Measurements from ENCODE around the gene AAR2. TPM values are rescaled to one million over a fixed set of nuclear protein-coding genes. Genes with fewer than 3 reads are reported as not detected.

AAR2 gene
- total and polyA plus RNA-seq, 8 donors, result 23.1 to 40.0 (median 34.6) TPM

DNA sequence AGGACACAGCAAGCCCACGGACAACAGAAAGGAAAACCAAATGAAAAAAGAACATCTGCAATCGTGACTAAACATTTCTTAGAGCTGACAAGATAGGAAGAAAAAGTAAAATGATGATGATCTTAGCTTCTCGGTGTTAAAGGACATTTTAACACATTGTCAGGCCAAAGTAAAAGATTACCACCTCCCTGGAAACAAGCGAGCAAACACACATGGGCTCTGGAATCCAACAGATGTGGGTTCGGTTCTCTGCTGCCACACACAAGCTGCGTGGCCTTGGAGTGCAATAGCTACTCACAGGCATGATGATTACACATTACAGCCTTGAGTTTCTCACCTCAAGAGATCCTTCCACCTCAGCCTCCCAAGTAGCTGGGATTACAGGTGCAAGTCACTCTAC, 7.5 kb upstream of the AAR2 start:
- ATAC-seq, result no peak
- Histone ChIP-seq H3K9me3 (no peaks in the 10 kb centered on the region), H3K4me1 (no peaks in the 10 kb centered on the region), H3K27ac (no peak overlapping the region), H3K27me3 (no peaks in the 10 kb centered on the region), H3K36me3 (peaks cover 0 to 4% of the 10 kb centered on the region in 2 donors), H3K4me3 (no peak overlapping the region)
- intact Hi-C loops (cut with DNase I), result no loop called here
- TF ChIP-seq, protein P1, sequence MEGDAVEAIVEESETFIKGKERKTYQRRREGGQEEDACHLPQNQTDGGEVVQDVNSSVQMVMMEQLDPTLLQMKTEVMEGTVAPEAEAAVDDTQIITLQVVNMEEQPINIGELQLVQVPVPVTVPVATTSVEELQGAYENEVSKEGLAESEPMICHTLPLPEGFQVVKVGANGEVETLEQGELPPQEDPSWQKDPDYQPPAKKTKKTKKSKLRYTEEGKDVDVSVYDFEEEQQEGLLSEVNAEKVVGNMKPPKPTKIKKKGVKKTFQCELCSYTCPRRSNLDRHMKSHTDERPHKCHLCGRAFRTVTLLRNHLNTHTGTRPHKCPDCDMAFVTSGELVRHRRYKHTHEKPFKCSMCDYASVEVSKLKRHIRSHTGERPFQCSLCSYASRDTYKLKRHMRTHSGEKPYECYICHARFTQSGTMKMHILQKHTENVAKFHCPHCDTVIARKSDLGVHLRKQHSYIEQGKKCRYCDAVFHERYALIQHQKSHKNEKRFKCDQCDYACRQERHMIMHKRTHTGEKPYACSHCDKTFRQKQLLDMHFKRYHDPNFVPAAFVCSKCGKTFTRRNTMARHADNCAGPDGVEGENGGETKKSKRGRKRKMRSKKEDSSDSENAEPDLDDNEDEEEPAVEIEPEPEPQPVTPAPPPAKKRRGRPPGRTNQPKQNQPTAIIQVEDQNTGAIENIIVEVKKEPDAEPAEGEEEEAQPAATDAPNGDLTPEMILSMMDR (IDR thresholded peaks at IDR 0.05), result no peak
- no peak for DNase-seq

DNA sequence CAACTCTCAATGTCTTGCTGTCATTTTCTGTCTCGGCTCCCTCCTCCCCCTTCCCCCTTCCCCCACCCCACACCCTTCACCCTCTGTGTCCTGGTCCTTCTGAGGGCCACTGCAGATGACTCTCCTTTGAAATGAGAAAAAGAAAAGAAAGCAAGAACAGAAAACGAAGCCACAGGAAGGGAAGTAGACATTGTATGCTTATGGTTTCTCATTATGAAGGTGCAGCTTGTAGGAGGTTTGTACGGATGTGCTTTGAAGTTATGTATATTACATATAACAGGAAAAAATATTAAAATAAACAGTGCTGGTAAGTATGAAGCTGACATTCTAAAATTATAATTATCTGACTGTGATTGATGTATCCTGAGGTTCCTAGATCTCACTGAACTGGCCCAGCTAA, 6.3 kb upstream of the AAR2 start:
- Histone ChIP-seq H3K27ac (no peak overlapping the region), H3K9me3 (no peaks in the 10 kb centered on the region), H3K4me1 (no peaks in the 10 kb centered on the region), H3K36me3 (peaks cover 0 to 4% of the 10 kb centered on the region in 2 donors), H3K27me3 (no peaks in the 10 kb centered on the region), H3K4me3 (no peak overlapping the region)
- TF ChIP-seq, protein P1 (IDR thresholded peaks at IDR 0.05), result no peak
- ATAC-seq (no peak), DNase-seq (no peak)
- intact Hi-C loops (cut with DNase I), result no loop called here

DNA sequence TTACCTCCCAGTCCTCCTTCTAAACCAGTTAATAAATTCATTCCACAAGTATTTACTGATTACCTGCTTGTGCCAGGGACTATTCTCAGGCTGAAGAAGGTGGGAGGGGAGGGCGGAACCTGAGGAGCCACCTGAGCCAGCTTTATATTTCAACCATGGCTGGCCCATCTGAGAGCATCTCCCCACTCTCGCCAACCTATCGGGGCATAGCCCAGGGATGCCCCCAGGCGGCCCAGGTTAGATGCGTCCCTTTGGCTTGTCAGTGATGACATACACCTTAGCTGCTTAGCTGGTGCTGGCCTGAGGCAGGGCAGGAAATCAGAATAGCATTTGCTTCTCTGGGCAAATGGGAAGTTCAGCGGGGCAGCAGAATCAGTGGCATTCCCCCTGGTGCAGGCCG, 4.9 kb upstream of the AAR2 start:
- intact Hi-C loops (cut with DNase I), result no loop called here
- peaks cover 0 to 4% of the 10 kb centered on the region in 2 donors for H3K4me1 ChIP-seq

DNA sequence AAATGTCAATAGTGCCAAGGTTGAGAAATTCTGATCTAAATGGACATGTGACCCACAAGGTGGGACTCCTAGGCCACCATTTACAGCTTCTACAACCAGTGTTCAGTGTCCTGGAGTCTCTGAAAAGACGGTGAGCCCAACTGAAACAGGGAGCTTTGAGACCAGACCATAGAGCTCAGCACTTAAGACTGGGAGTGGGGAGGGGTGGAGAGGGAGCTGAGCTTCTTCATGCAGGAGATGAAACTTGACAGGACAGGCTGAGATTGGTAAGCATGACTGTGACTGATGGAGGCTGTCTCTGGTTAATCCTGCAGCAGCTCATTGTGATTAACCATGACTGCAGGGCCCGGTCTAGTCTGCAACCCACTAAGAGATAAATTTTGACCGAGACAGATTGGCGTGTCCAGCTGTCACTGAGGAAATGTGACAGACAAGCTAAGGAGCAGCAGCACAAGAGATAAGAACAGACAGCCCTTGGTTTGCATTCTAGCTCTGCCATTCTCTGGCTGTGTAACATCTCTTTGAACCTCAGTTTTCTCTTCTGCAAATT, 1.4 kb upstream of the AAR2 start:
- Histone ChIP-seq H3K9me3 (no peaks in the 10 kb centered on the region), H3K27me3 (no peaks in the 10 kb centered on the region), H3K27ac (no peak overlapping the region), H3K4me1 (peaks cover 6 to 32% of the 10 kb centered on the region in 2 donors), H3K4me3 (no peak overlapping the region), H3K36me3 (peaks cover 0 to 12% of the 10 kb centered on the region in 2 donors)
- intact Hi-C loops (cut with DNase I), result no loop called here
- DNase-seq (no peak), ATAC-seq (no peak)
- TF ChIP-seq, protein P1 (IDR thresholded peaks at IDR 0.05), result no peak

More for the DNA sequence above, 4.9 kb upstream of the AAR2 start:
- no peak overlapping the region for H3K4me3 ChIP-seq
- ATAC-seq, result no peak
- DNase-seq, result no peak
- H3K36me3 ChIP-seq, result peaks cover 0 to 4% of the 10 kb centered on the region in 2 donors
- H3K27me3 ChIP-seq, result no peaks in the 10 kb centered on the region
- H3K27ac ChIP-seq, result no peak overlapping the region
- TF ChIP-seq, protein P1 (IDR thresholded peaks at IDR 0.05), result no peak
- H3K9me3 ChIP-seq, result no peaks in the 10 kb centered on the region

DNA sequence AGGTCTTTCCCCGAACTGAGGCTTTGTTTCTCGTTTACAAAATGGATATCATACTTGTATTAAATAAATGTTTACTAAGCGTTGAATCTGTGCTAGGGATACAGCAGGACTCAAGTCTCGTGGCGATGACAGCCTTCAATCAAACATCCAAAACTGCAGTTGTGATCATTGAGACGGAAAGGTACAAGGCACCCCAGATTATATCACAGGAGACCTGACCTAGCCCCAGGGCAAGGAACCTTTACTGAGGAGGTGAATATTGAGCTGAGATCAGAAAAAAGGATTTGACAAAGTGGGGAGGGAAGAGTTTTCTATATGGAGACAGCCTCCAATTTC, 476 bp downstream of the AAR2 start:
- TF ChIP-seq, protein P1 (IDR thresholded peaks at IDR 0.05), result no peak
- DNase-seq (no peak), ATAC-seq (peak; percentile 12)

More for the DNA sequence above, 476 bp downstream of the AAR2 start:
- H3K9me3 ChIP-seq, result no peaks in the 10 kb centered on the region
- peak overlapping the region; percentile 58 to 80 for H3K27ac ChIP-seq
- peaks cover 6 to 32% of the 10 kb centered on the region in 2 donors for H3K4me1 ChIP-seq
- intact Hi-C loops (cut with DNase I), result no loop called here
- H3K27me3 ChIP-seq, result no peaks in the 10 kb centered on the region
- peaks cover 0 to 31% of the 10 kb centered on the region in 2 donors for H3K36me3 ChIP-seq
- peak overlapping the region; percentile 76 to 94 for H3K4me3 ChIP-seq
